ENCODE results near the gene FHIP1B. TPM values are rescaled to one million over a fixed set of nuclear protein-coding genes. Genes with fewer than 3 reads are reported as not detected.
A peak's percentile ranks its signal among the peaks of the same experiment; 100 is the strongest.

Gene FHIP1B
- total RNA-seq, 4 donors from 2014 or later: 30.4 to 144 (median 56.4) TPM

GRCh38 chr11:6202041-6202440 lies 32.4 kb downstream of the FHIP1B start:
- Histone ChIP-seq H3K27me3 (no peaks in the 10 kb centered on the region), H3K36me3 (peaks cover 0 to 23% (median 0%) of the 10 kb centered on the region in 3 donors), H3K9me3 (no peaks in the 10 kb centered on the region), H3K4me3 (no peak overlapping the region), H3K4me1 (no peaks in the 10 kb centered on the region), H3K27ac (no peak overlapping the region)
- TF ChIP-seq EP300 (IDR thresholded peaks at IDR 0.05) (no peak), CTCF (IDR thresholded peaks at IDR 0.05) (no peak), POLR2A (IDR thresholded peaks at IDR 0.05) (no peak)
- WGBS, 2 donors: 81 to 94% methylated on average over 1 of the region's 1 CpG
- no peak for DNase-seq (ENCODE audit: low spot score in 2 of 2)

GRCh38 chr11:6201481-6201880 lies 33.0 kb downstream of the FHIP1B start:
- no peak overlapping the region for H3K27ac ChIP-seq
- TF ChIP-seq CTCF (IDR thresholded peaks at IDR 0.05): no peak
- TF ChIP-seq POLR2A (IDR thresholded peaks at IDR 0.05): no peak
- TF ChIP-seq EP300 (IDR thresholded peaks at IDR 0.05): no peak
- 76 to 78% methylated on average over 2 of the region's 2 CpGs for WGBS, 2 donors
- H3K27me3 ChIP-seq: no peaks in the 10 kb centered on the region
- peaks cover 0 to 17% (median 0%) of the 10 kb centered on the region in 3 donors for H3K36me3 ChIP-seq
- no peaks in the 10 kb centered on the region for H3K4me1 ChIP-seq
- H3K4me3 ChIP-seq: no peak overlapping the region
- no peaks in the 10 kb centered on the region for H3K9me3 ChIP-seq
- DNase-seq (ENCODE audit: low spot score in 2 of 2): no peak

- DNase-seq (ENCODE audit: low spot score in 2 of 2): peak; percentile 34 to 69
- H3K4me1 ChIP-seq: no peaks in the 10 kb centered on the region
- H3K9me3 ChIP-seq: no peaks in the 10 kb centered on the region
- H3K36me3 ChIP-seq: peaks cover 0 to 13% (median 0%) of the 10 kb centered on the region in 3 donors
- H3K27ac ChIP-seq: no peak overlapping the region
- TF ChIP-seq EP300 (IDR thresholded peaks at IDR 0.05) (peak in 1 of 2 donors; percentile 83), POLR2A (IDR thresholded peaks at IDR 0.05) (no peak)
- no peaks in the 10 kb centered on the region for H3K27me3 ChIP-seq
- 50 to 68% methylated on average over 4 of the region's 4 CpGs for WGBS, 2 donors
- H3K4me3 ChIP-seq: no peak overlapping the region
These were observed 33.5 kb downstream of the FHIP1B start for GRCh38 chr11:6200975-6201374.

GRCh38 chr11:6199174-6199810 lies 35.1 kb downstream of the FHIP1B start, which contains the start of gene OR52W1:
TSS of gene OR52W1 (plus strand) at chr11:6199224. CDS start at chr11:6199224, 0 bp downstream.
- no peak within 1 kb of the TSS for H3K4me3 ChIP-seq
- H3K27me3 ChIP-seq: no peaks in the 10 kb centered on the region
- TF ChIP-seq POLR2A (IDR thresholded peaks at IDR 0.05) (no peak), EP300 (IDR thresholded peaks at IDR 0.05) (no peak), CTCF (IDR thresholded peaks at IDR 0.05) (no peak)
- H3K4me1 ChIP-seq: no peaks in the 10 kb centered on the region
- H3K9me3 ChIP-seq: no peaks in the 10 kb centered on the region
- no peak for DNase-seq (ENCODE audit: low spot score in 2 of 2)
- WGBS, 2 donors: 98 to 100% methylated on average over 1 to 5 of the region's 5 CpGs
- no peak within 1 kb of the TSS for H3K27ac ChIP-seq
- no peaks in the 10 kb centered on the region for H3K36me3 ChIP-seq

GRCh38 chr11:6197466-6198200 lies 36.8 kb downstream of the FHIP1B start:
- Histone ChIP-seq H3K9me3 (no peaks in the 10 kb centered on the region), H3K36me3 (no peaks in the 10 kb centered on the region), H3K4me1 (no peaks in the 10 kb centered on the region), H3K27me3 (no peaks in the 10 kb centered on the region), H3K27ac (no peak overlapping the region), H3K4me3 (no peak overlapping the region)
- no peak for DNase-seq (ENCODE audit: low spot score in 2 of 2)
- 75 to 84% methylated on average over 4 of the region's 4 CpGs for WGBS, 2 donors
- TF ChIP-seq CTCF (IDR thresholded peaks at IDR 0.05): no peak
- TF ChIP-seq EP300 (IDR thresholded peaks at IDR 0.05): no peak
- no peak for TF ChIP-seq POLR2A (IDR thresholded peaks at IDR 0.05)
